Measurements from ENCODE around the gene SRRT.

Gene SRRT

GRCh38 chr7:100865372-100865911 is 9.5 kb upstream of the SRRT start:
- Histone ChIP-seq H2AFZ (no peak overlapping the region), H3K9ac (no peak overlapping the region), H3K9me3 (ENCODE audit: control insufficient read depth, low read length) (no peaks in the 10 kb centered on the region), H3K36me3 (ENCODE audit: control insufficient read depth, insufficient read depth, low read length) (no peaks in the 10 kb centered on the region), H3K27me3 (ENCODE audit: control insufficient read depth, insufficient read depth, low read length) (no peaks in the 10 kb centered on the region), H3K4me3 (ENCODE audit: low read depth, low read length) (peak overlapping the region; percentile 99), H3K4me1 (peaks cover 15% of the 10 kb centered on the region), H3K79me2 (peaks cover 4% of the 10 kb centered on the region), H3K4me2 (ENCODE audit: low read length) (no peak overlapping the region), H3K27ac (no peak overlapping the region)
- TF ChIP-seq, protein P1, sequence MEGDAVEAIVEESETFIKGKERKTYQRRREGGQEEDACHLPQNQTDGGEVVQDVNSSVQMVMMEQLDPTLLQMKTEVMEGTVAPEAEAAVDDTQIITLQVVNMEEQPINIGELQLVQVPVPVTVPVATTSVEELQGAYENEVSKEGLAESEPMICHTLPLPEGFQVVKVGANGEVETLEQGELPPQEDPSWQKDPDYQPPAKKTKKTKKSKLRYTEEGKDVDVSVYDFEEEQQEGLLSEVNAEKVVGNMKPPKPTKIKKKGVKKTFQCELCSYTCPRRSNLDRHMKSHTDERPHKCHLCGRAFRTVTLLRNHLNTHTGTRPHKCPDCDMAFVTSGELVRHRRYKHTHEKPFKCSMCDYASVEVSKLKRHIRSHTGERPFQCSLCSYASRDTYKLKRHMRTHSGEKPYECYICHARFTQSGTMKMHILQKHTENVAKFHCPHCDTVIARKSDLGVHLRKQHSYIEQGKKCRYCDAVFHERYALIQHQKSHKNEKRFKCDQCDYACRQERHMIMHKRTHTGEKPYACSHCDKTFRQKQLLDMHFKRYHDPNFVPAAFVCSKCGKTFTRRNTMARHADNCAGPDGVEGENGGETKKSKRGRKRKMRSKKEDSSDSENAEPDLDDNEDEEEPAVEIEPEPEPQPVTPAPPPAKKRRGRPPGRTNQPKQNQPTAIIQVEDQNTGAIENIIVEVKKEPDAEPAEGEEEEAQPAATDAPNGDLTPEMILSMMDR (IDR thresholded peaks at IDR 0.05): no peak

DNA sequence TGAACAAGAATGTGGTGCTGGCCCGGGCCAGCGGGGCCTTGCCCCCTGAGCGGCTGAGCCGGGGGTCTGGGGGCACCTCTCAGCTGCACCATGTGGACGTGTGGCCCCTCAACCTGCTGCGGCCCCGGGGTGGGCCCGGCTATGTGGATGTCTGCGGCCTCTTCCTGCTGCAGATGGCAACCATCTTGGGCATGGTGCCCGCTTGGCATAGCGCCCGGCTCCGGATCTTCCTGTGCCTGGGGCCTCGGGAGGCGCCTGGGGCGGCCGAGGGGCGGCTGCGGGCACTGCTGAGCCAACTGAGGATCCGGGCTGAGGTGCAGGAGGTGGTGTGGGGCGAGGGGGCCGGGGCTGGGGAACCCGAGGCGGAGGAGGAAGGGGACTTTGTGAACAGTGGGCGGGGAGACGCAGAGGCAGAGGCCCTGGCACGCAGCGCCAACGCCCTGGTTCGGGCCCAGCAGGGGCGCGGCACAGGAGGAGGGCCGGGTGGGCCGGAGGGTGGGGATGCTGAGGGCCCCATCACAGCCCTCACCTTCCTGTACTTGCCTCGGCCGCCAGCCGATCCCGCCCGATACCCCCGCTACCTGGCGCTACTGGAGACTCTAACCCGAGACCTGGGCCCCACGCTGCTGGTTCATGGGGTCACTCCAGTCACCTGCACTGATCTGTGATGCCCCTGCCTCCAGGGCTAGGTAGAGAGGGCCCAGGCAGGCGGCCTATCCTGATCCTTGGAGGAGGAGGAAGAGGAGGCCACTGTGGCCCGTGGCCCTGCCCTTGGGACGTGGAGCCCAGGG is 8.8 kb upstream of the SRRT start:
- peaks cover 4% of the 10 kb centered on the region for H3K79me2 ChIP-seq
- peak overlapping the region; percentile 95 for H3K4me2 ChIP-seq (ENCODE audit: low read length)
- TF ChIP-seq, protein P1 (IDR thresholded peaks at IDR 0.05): no peak
- H3K9me3 ChIP-seq (ENCODE audit: control insufficient read depth, low read length): no peaks in the 10 kb centered on the region
- H3K4me3 ChIP-seq (ENCODE audit: low read depth, low read length): peak overlapping the region; percentile 99
- H3K4me1 ChIP-seq: peaks cover 15% of the 10 kb centered on the region
- peak overlapping the region; percentile 91 for H3K27ac ChIP-seq
- peak overlapping the region; percentile 90 for H2AFZ ChIP-seq
- H3K36me3 ChIP-seq (ENCODE audit: control insufficient read depth, insufficient read depth, low read length): no peaks in the 10 kb centered on the region
- H3K9ac ChIP-seq: no peak overlapping the region
- no peaks in the 10 kb centered on the region for H3K27me3 ChIP-seq (ENCODE audit: control insufficient read depth, insufficient read depth, low read length)

- peak overlapping the region; percentile 95 for H3K4me2 ChIP-seq (ENCODE audit: low read length)
- H3K4me1 ChIP-seq: peaks cover 15% of the 10 kb centered on the region
- H3K36me3 ChIP-seq (ENCODE audit: control insufficient read depth, insufficient read depth, low read length): no peaks in the 10 kb centered on the region
- H3K4me3 ChIP-seq (ENCODE audit: low read depth, low read length): peak overlapping the region; percentile 99
- H2AFZ ChIP-seq: peak overlapping the region; percentile 90
- H3K79me2 ChIP-seq: peaks cover 4% of the 10 kb centered on the region
- H3K27ac ChIP-seq: peak overlapping the region; percentile 91
- no peaks in the 10 kb centered on the region for H3K27me3 ChIP-seq (ENCODE audit: control insufficient read depth, insufficient read depth, low read length)
- no peaks in the 10 kb centered on the region for H3K9me3 ChIP-seq (ENCODE audit: control insufficient read depth, low read length)
- H3K9ac ChIP-seq: no peak overlapping the region
- TF ChIP-seq, protein P1 (IDR thresholded peaks at IDR 0.05): no peak
Measured at GRCh38 chr7:100866729-100867039, 8.2 kb upstream of the SRRT start.

GRCh38 chr7:100867040-100867775 is 7.7 kb upstream of the SRRT start, which contains the start of gene TRIP6:
Gene TRIP6 (plus strand): TSS chr7:100867387. CDS start chr7:100867498, 111 bp downstream.
- peak within 1 kb of the TSS; percentile 95 for H3K4me2 ChIP-seq (ENCODE audit: low read length)
- peak within 1 kb of the TSS; percentile 90 for H2AFZ ChIP-seq
- TF ChIP-seq, protein P1 (IDR thresholded peaks at IDR 0.05): no peak
- H3K4me1 ChIP-seq: peaks cover 15% of the 10 kb centered on the region
- H3K36me3 ChIP-seq (ENCODE audit: control insufficient read depth, insufficient read depth, low read length): no peaks in the 10 kb centered on the region
- H3K9me3 ChIP-seq (ENCODE audit: control insufficient read depth, low read length): no peaks in the 10 kb centered on the region
- peak within 1 kb of the TSS; percentile 99 for H3K4me3 ChIP-seq (ENCODE audit: low read depth, low read length)
- H3K79me2 ChIP-seq: peaks cover 4% of the 10 kb centered on the region
- H3K27me3 ChIP-seq (ENCODE audit: control insufficient read depth, insufficient read depth, low read length): no peaks in the 10 kb centered on the region
- H3K27ac ChIP-seq: peak within 1 kb of the TSS; percentile 91
- H3K9ac ChIP-seq: peak within 1 kb of the TSS; percentile 94

Measured in parathyroid adenoma (tissue), 2 donors.